ENCODE data around the gene TENT4A.

The TENT4A gene

DNA sequence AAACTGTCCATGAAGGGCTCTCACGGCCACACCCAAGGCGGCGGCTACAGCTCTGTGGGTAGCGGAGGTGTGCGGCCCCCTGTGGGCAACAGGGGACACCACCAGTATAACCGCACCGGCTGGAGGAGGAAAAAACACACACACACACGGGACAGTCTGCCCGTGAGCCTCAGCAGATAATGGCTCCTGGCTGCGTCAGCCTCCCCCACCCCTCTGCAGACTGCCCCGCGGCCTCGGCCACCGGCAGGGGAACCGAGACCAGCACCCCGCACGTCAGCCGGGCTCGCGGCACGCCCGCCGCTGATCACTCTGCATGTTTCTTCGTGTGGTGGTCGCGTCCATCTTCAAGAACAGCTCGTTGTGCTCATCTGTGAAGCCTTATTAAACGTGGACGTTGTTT is 41.5 kb downstream of the TENT4A start:
- no peak for DNase-seq (ENCODE audit: low read depth)
- TF ChIP-seq, protein P1, sequence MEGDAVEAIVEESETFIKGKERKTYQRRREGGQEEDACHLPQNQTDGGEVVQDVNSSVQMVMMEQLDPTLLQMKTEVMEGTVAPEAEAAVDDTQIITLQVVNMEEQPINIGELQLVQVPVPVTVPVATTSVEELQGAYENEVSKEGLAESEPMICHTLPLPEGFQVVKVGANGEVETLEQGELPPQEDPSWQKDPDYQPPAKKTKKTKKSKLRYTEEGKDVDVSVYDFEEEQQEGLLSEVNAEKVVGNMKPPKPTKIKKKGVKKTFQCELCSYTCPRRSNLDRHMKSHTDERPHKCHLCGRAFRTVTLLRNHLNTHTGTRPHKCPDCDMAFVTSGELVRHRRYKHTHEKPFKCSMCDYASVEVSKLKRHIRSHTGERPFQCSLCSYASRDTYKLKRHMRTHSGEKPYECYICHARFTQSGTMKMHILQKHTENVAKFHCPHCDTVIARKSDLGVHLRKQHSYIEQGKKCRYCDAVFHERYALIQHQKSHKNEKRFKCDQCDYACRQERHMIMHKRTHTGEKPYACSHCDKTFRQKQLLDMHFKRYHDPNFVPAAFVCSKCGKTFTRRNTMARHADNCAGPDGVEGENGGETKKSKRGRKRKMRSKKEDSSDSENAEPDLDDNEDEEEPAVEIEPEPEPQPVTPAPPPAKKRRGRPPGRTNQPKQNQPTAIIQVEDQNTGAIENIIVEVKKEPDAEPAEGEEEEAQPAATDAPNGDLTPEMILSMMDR (conservative IDR thresholded peaks at IDR 0.05; ENCODE audit: low read depth, low read length) = no peak
- H3K4me3 ChIP-seq (ENCODE audit: low read length) = no peak overlapping the region

DNA sequence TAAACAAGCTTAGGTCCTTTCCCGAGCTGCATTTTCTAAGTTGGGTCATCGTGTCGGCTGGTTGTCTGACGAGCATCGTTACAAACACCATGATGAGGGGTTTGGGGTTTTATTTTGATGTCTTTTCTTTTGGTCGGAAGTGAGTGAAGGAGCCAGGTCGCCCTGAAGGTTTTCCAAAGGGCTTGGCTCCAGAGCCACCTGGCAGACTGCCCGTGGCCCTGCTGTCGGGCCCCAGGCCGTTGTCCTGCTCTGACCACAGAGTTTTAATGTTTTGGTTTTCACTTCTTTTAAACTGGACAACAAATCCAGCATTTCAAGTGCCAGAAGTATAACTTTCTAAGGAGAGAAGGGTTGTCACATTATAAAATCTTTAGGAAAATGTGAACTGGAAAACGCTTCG is 42.3 kb downstream of the TENT4A start:
- no peak overlapping the region for H3K4me3 ChIP-seq (ENCODE audit: low read length)
- TF ChIP-seq, protein P1 (conservative IDR thresholded peaks at IDR 0.05; ENCODE audit: low read depth, low read length) = no peak
- no peak for DNase-seq (ENCODE audit: low read depth)

GRCh38 chr5:6755941-6756340 is 42.7 kb downstream of the TENT4A start:
- no peak for DNase-seq (ENCODE audit: low read depth)
- no peak overlapping the region for H3K4me3 ChIP-seq (ENCODE audit: low read length)
- TF ChIP-seq, protein P1 (conservative IDR thresholded peaks at IDR 0.05; ENCODE audit: low read depth, low read length) = no peak

GRCh38 chr5:6757414-6757969 is 44.3 kb downstream of the TENT4A start:
- no peak overlapping the region for H3K4me3 ChIP-seq (ENCODE audit: low read length)
- TF ChIP-seq, protein P1 (conservative IDR thresholded peaks at IDR 0.05; ENCODE audit: low read depth, low read length) = no peak

DNA sequence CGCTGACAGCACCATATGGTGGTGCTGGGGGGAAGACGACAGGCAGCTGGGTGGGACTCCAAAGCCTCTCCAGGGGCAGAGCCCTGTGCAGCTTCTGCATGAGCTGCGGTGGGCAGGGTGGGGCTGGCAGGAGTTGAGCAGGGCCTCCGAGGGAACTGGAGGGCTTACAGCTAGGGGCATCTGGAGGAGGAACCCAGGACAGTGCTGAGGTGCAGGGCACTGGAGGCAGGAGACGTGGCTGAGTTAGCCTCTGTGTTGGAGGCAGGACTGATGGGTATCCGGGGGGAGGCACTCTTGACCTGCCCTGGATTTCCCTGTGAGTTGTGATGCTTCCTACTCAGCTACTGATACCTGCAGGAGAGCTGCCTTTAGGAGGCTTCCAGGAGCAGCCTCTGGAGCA is 45.0 kb downstream of the TENT4A start:
- H3K4me3 ChIP-seq (ENCODE audit: low read length) = no peak overlapping the region
- TF ChIP-seq, protein P1 (conservative IDR thresholded peaks at IDR 0.05; ENCODE audit: low read depth, low read length) = no peak
- no peak for DNase-seq (ENCODE audit: low read depth)

More at GRCh38 chr5:6757414-6757969, 44.3 kb downstream of the TENT4A start:
- no peak for DNase-seq (ENCODE audit: low read depth)

DNA sequence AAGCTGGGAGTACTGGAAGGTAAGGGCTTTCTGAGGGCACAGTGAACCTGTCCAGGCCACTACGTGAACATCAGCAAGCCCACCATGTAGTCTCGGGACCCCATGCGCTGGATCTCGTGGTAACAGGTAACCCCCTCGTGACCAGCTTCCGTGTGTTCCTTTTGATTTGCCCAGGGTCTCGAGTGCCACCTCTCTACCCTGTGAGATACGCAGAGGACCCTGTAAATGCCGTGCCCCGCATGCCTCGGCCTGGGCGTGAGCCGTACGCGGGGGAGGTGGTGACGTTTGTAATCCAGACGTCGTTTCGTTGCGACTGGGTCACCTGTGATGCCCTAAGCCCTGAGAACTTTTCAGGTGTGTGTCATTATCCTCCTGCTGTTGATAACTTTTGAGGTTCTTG is 45.5 kb downstream of the TENT4A start:
- no peak overlapping the region for H3K4me3 ChIP-seq (ENCODE audit: low read length)
- TF ChIP-seq, protein P1 (conservative IDR thresholded peaks at IDR 0.05; ENCODE audit: low read depth, low read length) = no peak
- DNase-seq (ENCODE audit: low read depth) = no peak

DNA sequence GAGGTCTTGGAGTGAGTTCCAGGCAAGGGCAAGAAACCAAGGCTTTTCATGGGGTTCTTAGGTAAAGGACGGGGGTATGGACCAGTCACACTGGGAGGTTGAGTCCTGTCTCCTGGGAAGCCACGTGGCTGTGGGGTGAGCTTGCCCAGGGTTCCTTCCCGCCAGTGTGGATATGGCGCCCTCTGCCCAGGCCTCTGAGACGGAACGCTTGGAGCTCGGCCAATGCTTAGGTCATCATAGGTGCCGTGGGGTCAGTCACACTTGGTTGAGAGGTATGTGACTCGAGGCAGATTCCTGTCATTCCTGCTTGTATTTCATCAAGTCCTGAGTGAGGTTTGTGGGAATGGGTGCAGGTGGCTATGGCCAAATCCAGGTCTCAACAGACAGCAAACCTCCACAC is 46.2 kb downstream of the TENT4A start:
- H3K4me3 ChIP-seq (ENCODE audit: low read length) = no peak overlapping the region
- DNase-seq (ENCODE audit: low read depth) = peak; percentile 13
- TF ChIP-seq, protein P1 (conservative IDR thresholded peaks at IDR 0.05; ENCODE audit: low read depth, low read length) = no peak
